MM.1S (cell line): Measurements from ENCODE around the gene GFM1.

Experiments
- EZH2 ChIP-seq: fragments of 300-600 bp; sonication (generic); optimal IDR thresholded peaks from 2 replicates; pipeline ENCODE3; 2017; ENCODE audit warnings: low read depth, mild to moderate bottlenecking, antibody characterized with exemption, low read length, mixed read lengths
- EZH2phosphoT487 ChIP-seq: fragments of 300-600 bp; sonication (generic); IDR thresholded peaks from 2 replicates; pipeline ENCODE4 v1.6.1; 2018; ENCODE audit warnings: antibody characterized with exemption, low read length

DNA sequence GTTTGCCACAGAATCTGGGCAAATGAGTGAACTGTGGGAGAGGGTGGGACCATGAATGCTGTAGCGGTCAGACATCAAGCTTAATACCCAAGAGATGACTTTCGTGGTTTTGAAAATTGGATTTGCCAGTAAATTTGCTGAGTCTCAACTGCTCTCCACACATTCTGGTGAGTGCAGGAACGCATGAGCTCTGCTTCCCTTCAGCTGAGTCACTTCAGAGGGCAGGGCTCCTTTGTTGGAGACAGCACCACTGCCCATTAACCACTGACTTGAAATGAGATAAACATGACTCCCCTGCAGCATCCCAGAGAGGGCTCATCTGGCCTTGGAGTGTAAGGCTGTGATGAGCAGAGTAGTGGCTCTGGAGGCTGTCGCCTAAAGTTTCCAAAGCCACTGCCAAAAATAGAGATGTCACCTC, 65.3 kb downstream of the GFM1 start:
- TF ChIP-seq EZH2phosphoT487 (no peak), EZH2 (no peak)
